Body of pancreas (tissue), 4 donors: ENCODE data around the gene HGFAC.

Source experiments
- POLR2A ChIP-seq, 3 donors: fragments of 450-650 bp; IDR thresholded peaks; one replicate each; pipeline ENCODE4 v1.6.1; 2016; ENCODE audit warnings: antibody characterized with exemption in 3 of 3, mild to moderate bottlenecking in 2 of 3
- TF ChIP-seq, protein P1 (sequence below), 7 experiments: fragments of 450-650 bp in 4 of 7; fragments of 200-600 bp in 3 of 7; sonication (generic) in 3 of 7; IDR thresholded peaks; one replicate each; pipeline ENCODE4 v1.5.1; 2016 to 2019; ENCODE audit warnings: antibody characterized with exemption in 7 of 7

DNA sequence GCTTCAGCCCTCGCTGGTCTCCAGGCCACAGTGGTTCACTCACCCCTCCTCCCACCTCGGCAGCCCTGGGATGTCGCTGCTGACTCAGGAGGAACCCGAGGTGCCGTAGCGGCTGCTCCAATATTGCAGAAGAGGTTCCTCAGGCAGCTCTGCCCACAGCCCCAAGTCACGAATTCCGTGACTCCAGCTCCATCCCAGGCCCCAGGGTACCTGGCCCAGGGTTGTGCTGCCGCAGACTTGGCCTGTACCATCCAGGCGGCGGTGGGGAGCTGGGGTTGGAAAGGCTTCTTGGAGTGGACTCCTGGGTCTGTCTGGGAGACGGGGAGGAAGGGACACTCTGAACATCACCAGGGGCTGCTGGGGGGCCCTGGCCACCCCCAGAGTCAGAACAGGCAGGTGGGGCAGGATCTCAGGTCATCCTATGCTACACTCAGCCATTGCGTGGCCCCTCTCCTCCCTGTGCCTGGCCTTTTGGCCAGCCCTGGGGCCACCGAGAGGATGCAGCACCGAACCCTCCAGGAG lies 728 bp upstream of the HGFAC start:
- TF ChIP-seq, protein P1, sequence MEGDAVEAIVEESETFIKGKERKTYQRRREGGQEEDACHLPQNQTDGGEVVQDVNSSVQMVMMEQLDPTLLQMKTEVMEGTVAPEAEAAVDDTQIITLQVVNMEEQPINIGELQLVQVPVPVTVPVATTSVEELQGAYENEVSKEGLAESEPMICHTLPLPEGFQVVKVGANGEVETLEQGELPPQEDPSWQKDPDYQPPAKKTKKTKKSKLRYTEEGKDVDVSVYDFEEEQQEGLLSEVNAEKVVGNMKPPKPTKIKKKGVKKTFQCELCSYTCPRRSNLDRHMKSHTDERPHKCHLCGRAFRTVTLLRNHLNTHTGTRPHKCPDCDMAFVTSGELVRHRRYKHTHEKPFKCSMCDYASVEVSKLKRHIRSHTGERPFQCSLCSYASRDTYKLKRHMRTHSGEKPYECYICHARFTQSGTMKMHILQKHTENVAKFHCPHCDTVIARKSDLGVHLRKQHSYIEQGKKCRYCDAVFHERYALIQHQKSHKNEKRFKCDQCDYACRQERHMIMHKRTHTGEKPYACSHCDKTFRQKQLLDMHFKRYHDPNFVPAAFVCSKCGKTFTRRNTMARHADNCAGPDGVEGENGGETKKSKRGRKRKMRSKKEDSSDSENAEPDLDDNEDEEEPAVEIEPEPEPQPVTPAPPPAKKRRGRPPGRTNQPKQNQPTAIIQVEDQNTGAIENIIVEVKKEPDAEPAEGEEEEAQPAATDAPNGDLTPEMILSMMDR (IDR thresholded peaks at IDR 0.05), result no peak
- TF ChIP-seq POLR2A (IDR thresholded peaks at IDR 0.05), result no peak
